ENCODE measurements around the gene RABL3.
"Not testable (repeated sequence)": the region's sequence is repeated elsewhere in the genome, so short reads cannot be mapped to it uniquely, and the experiment has no call there.

The RABL3 gene
- long read RNA-seq, transcript RABL3-206 (7 exons, 760 nt): minor isoform, 6 of 160 reads
- long read RNA-seq, transcript RABL3-201 (8 exons, 3,883 nt): major isoform, 120 of 160 reads
- long read RNA-seq, transcript RABL3-208 (9 exons, 1,007 nt): minor isoform, 17 of 160 reads
- long read RNA-seq, partial matches to known transcripts: 3 of 160 reads
- long read RNA-seq, other reads (novel, unspliced or antisense): 8 of 160 reads

DNA sequence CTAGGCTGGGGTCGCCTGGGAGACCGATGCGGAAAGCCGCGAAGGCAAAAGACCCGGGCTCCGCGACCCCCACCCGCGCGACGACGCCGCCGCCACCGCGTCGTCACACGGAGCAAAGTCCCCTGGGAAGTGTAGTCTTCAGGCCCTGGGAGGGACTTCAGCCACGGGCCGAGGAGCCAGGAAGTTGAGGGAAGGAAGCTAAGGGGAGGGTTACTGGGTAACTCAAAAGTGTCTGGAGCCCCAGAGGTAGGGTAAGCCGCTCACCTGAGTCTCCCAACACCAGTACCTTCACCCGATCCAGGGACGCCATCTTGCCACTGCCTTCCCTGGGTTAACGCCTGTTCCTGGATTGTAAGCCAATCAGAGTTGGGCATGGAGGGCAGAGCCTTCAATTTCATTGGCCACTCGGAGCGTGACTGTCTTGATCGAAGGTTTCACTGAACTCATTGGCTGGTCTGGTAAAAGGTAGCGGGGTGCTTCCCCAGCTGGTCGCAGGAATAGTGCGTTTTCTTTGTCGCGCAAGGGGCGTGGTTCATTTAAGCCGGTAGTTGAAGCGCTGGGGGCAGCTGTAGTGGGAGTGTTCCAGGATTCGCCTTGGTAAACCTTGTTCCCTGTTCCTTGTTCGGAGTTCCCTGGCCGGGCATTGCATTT lies at the start of gene RABL3, which contains the start of gene GTF2E1:
Gene RABL3 (minus strand): TSS at position 319 of the 651 bp plus-strand sequence. CDS start 9 bp downstream, at position 310.
Gene GTF2E1 (plus strand): TSS at position 547 of the 651 bp plus-strand sequence. CDS start 7,809 bp downstream, outside the sequence.
- Histone ChIP-seq H3K4me3 (replicated peaks; ENCODE audit: insufficient read depth, low read length) (peak within 1 kb of the TSS; percentile 97), H3K27me3 (ENCODE audit: insufficient read depth, poor library complexity, severe bottlenecking) (no peaks in the 10 kb centered on the region), H3K27ac (replicated peaks) (peak within 1 kb of the TSS; percentile 99)
- DNase-seq (ENCODE audit: low read depth in 1 of 2, low spot score in 1 of 2): peak; percentile 98 to 99
- TF ChIP-seq, protein P1, sequence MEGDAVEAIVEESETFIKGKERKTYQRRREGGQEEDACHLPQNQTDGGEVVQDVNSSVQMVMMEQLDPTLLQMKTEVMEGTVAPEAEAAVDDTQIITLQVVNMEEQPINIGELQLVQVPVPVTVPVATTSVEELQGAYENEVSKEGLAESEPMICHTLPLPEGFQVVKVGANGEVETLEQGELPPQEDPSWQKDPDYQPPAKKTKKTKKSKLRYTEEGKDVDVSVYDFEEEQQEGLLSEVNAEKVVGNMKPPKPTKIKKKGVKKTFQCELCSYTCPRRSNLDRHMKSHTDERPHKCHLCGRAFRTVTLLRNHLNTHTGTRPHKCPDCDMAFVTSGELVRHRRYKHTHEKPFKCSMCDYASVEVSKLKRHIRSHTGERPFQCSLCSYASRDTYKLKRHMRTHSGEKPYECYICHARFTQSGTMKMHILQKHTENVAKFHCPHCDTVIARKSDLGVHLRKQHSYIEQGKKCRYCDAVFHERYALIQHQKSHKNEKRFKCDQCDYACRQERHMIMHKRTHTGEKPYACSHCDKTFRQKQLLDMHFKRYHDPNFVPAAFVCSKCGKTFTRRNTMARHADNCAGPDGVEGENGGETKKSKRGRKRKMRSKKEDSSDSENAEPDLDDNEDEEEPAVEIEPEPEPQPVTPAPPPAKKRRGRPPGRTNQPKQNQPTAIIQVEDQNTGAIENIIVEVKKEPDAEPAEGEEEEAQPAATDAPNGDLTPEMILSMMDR (IDR thresholded peaks at IDR 0.05; ENCODE audit: insufficient read depth, low read length): no peak
- TF ChIP-seq REST (IDR thresholded peaks at IDR 0.05; ENCODE audit: insufficient replicate concordance, low read depth) (peak; percentile 56), SPI1 (IDR thresholded peaks at IDR 0.05; ENCODE audit: borderline replicate concordance, low read depth) (no peak; the same call in 1 of the 2 replicates), POLR2AphosphoS5 (IDR thresholded peaks at IDR 0.05; ENCODE audit: low read depth) (peak; percentile 38; the same call in 1 of the 2 replicates), GABPA (IDR thresholded peaks at IDR 0.05; ENCODE audit: low read depth) (peak; percentile 22; the same call in 1 of the 2 replicates)

DNA sequence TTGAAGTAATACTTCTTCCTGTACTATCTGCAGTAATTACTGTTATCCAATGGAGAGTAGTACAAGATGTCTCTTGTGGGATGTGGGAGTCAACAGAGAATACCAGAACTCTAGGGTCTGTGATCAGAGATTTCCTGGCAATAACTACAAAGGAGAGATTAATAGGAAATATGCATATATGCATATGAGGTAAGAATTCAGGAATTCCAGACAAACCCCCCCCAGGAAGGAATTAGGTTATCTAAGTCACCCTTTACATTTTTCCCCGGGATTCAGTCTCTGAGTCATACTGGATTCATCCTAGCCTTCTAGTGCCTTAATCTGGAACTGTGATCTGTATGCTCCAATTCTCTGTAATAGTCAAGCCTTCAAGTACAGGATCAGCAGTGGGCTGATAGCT lies 49.6 kb upstream of the RABL3 start:
- Histone ChIP-seq H3K27me3 (ENCODE audit: insufficient read depth, poor library complexity, severe bottlenecking) (no peaks in the 10 kb centered on the region), H3K27ac (replicated peaks) (no peak overlapping the region), H3K4me3 (replicated peaks; ENCODE audit: insufficient read depth, low read length) (no peak overlapping the region)
- TF ChIP-seq, protein P1 (IDR thresholded peaks at IDR 0.05; ENCODE audit: insufficient read depth, low read length): no peak
- TF ChIP-seq POLR2AphosphoS5 (IDR thresholded peaks at IDR 0.05; ENCODE audit: low read depth) (no peak), GABPA (IDR thresholded peaks at IDR 0.05; ENCODE audit: low read depth) (no peak), REST (IDR thresholded peaks at IDR 0.05; ENCODE audit: insufficient replicate concordance, low read depth) (no peak), SPI1 (IDR thresholded peaks at IDR 0.05; ENCODE audit: borderline replicate concordance, low read depth) (no peak)
- DNase-seq (ENCODE audit: low read depth in 1 of 2, low spot score in 1 of 2): no peak

GRCh38 chr3:120791010-120791409 lies 48.7 kb upstream of the RABL3 start:
- H3K27me3 ChIP-seq (ENCODE audit: insufficient read depth, poor library complexity, severe bottlenecking): no peaks in the 10 kb centered on the region
- no peak overlapping the region for H3K27ac ChIP-seq (replicated peaks)
- no peak for DNase-seq (ENCODE audit: low read depth in 1 of 2, low spot score in 1 of 2)
- TF ChIP-seq GABPA (IDR thresholded peaks at IDR 0.05; ENCODE audit: low read depth) (no peak), REST (IDR thresholded peaks at IDR 0.05; ENCODE audit: insufficient replicate concordance, low read depth) (no peak), POLR2AphosphoS5 (IDR thresholded peaks at IDR 0.05; ENCODE audit: low read depth) (no peak), SPI1 (IDR thresholded peaks at IDR 0.05; ENCODE audit: borderline replicate concordance, low read depth) (no peak)
- TF ChIP-seq, protein P1 (IDR thresholded peaks at IDR 0.05; ENCODE audit: insufficient read depth, low read length): no peak
- H3K4me3 ChIP-seq (replicated peaks; ENCODE audit: insufficient read depth, low read length): no peak overlapping the region

DNA sequence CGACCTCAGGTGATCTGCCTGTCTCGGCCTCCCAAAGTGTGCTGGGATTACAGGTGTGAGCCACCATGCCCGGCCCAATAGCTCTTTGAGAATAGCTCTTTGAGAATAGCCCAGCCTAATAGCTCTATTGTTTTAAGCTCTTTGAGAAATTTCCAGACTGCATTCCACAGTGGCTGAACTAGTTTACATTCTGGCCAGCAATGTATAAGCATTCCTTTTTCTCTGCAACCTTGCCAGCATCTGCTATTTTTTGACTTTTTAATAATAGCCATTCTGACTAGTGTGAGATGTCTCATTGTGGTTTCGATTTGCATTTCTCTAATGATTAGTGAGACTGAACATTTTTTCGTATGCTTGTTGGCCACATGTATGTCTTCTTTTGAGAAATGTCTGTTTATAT lies 43.5 kb upstream of the RABL3 start:
- H3K27ac ChIP-seq (replicated peaks); DNase-seq (ENCODE audit: low read depth in 1 of 2, low spot score in 1 of 2); H3K4me3 ChIP-seq (replicated peaks; ENCODE audit: insufficient read depth, low read length); H3K27me3 ChIP-seq (ENCODE audit: insufficient read depth, poor library complexity, severe bottlenecking): not testable (repeated sequence)

Measured in HL-60 (cell line).